ENCODE results near the gene RELA. TPM values are rescaled to one million over a fixed set of nuclear protein-coding genes. Genes with fewer than 3 reads are reported as not detected.

The RELA gene
- total RNA-seq, 1 donor from 2014 or later, result 68.9 TPM

GRCh38 chr11:65634109-65634436 lies 28.6 kb downstream of the RELA start:
- Histone ChIP-seq H3K4me1 (peaks cover 18% of the 10 kb centered on the region), H3K36me3 (peaks cover 81% of the 10 kb centered on the region), H3K27me3 (ENCODE audit: low read depth) (no peaks in the 10 kb centered on the region), H3K9me3 (no peaks in the 10 kb centered on the region), H3K4me3 (no peak overlapping the region), H3K27ac (no peak overlapping the region)
- DNase-seq, result no peak
- no peak for ATAC-seq
- intact Hi-C loops (cut with DNase I), result no loop called here
- TF ChIP-seq CTCF (IDR thresholded peaks at IDR 0.05), result no peak

GRCh38 chr11:65633390-65634108 lies 29.2 kb downstream of the RELA start:
- no peaks in the 10 kb centered on the region for H3K9me3 ChIP-seq
- H3K4me1 ChIP-seq, result peaks cover 13% of the 10 kb centered on the region
- ATAC-seq (no peak), DNase-seq (no peak)
- H3K27ac ChIP-seq, result no peak overlapping the region
- TF ChIP-seq CTCF (IDR thresholded peaks at IDR 0.05), result no peak
- no peaks in the 10 kb centered on the region for H3K27me3 ChIP-seq (ENCODE audit: low read depth)
- peaks cover 86% of the 10 kb centered on the region for H3K36me3 ChIP-seq
- intact Hi-C loops (cut with DNase I), result no loop called here
- H3K4me3 ChIP-seq, result no peak overlapping the region

GRCh38 chr11:65630215-65630614 lies 32.5 kb downstream of the RELA start:
- no peak for ATAC-seq
- H3K36me3 ChIP-seq, result peaks cover 99% of the 10 kb centered on the region
- H3K27ac ChIP-seq, result no peak overlapping the region
- no peak for DNase-seq
- H3K27me3 ChIP-seq (ENCODE audit: low read depth), result no peaks in the 10 kb centered on the region
- H3K9me3 ChIP-seq, result no peaks in the 10 kb centered on the region
- intact Hi-C loops (cut with DNase I), result no loop called here
- H3K4me1 ChIP-seq, result peaks cover 10% of the 10 kb centered on the region
- no peak for TF ChIP-seq CTCF (IDR thresholded peaks at IDR 0.05)
- no peak overlapping the region for H3K4me3 ChIP-seq

- Histone ChIP-seq H3K4me1 (peaks cover 10% of the 10 kb centered on the region), H3K9me3 (no peaks in the 10 kb centered on the region), H3K36me3 (peaks cover 99% of the 10 kb centered on the region), H3K27me3 (ENCODE audit: low read depth) (no peaks in the 10 kb centered on the region), H3K4me3 (no peak overlapping the region), H3K27ac (no peak overlapping the region)
- intact Hi-C loops (cut with DNase I), result no loop called here
- DNase-seq (no peak), ATAC-seq (no peak)
- no peak for TF ChIP-seq CTCF (IDR thresholded peaks at IDR 0.05)
Observed at GRCh38 chr11:65629579-65629978, 33.1 kb downstream of the RELA start.

- no peaks in the 10 kb centered on the region for H3K27me3 ChIP-seq (ENCODE audit: low read depth)
- peaks cover 96% of the 10 kb centered on the region for H3K36me3 ChIP-seq
- peaks cover 10% of the 10 kb centered on the region for H3K4me1 ChIP-seq
- H3K27ac ChIP-seq, result no peak overlapping the region
- TF ChIP-seq CTCF (IDR thresholded peaks at IDR 0.05), result no peak
- H3K4me3 ChIP-seq, result no peak overlapping the region
- H3K9me3 ChIP-seq, result no peaks in the 10 kb centered on the region
- ATAC-seq (no peak), DNase-seq (no peak)
- intact Hi-C loops (cut with DNase I), result no loop called here
Observed at GRCh38 chr11:65627202-65627601, 35.5 kb downstream of the RELA start.
